ENCODE results near the gene PCDH12. TPM values are rescaled to one million over a fixed set of nuclear protein-coding genes. Genes with fewer than 3 reads are reported as not detected.
A peak's percentile ranks its signal among the peaks of the same experiment; 100 is the strongest.

Gene PCDH12
- total and polyA plus RNA-seq, 2 donors (not counting 3 experiments of a cell fraction or from before 2014, with no cell fraction given): 6.2 to 20.4 TPM

GRCh38 chr5:141958546-141959172 lies 657 bp upstream of the PCDH12 start:
- DNase-seq (ENCODE audit: low read depth, low spot score): peak; percentile 58
- TF ChIP-seq POLR2A (IDR thresholded peaks at IDR 0.05; ENCODE audit: low read depth, low read length): peak; percentile 15
- no peak for TF ChIP-seq MAX (IDR thresholded peaks at IDR 0.05; ENCODE audit: insufficient read depth, insufficient read length)
- CTCF ChIA-PET: interaction anchor here (0.9 to 9.7 kb wide), 13 partner anchors 10 to 294 kb away, joined by 3 to 303 read pairs (median 5); partner anchors contain the start of genes DELE1, PCDH1 and RNF14

GRCh38 chr5:141957367-141957996 lies 520 bp downstream of the PCDH12 start:
- no peaks in the 10 kb centered on the region for H3K79me2 ChIP-seq (ENCODE audit: control insufficient read depth, insufficient read depth, low read length)
- no peak overlapping the region for H3K9ac ChIP-seq (replicated peaks; ENCODE audit: extremely low read depth, insufficient read depth, low read length)
- ChIA-PET POLR2A (interaction anchor here (0.6 to 1.3 kb wide), 2 partner anchors 10 to 13 kb away, joined by 3 to 4 read pairs; no protein-coding TSS in a partner anchor), CTCF (interaction anchor here (0.9 to 9.7 kb wide), 11 partner anchors 11 to 293 kb away, joined by 3 to 303 read pairs (median 5); partner anchors contain the start of genes DELE1, PCDH1 and RNF14)
- intact Hi-C loops (cut with micrococcal nuclease) (loop anchor here (5.0 kb wide), 1 partner anchor 140 kb away; no protein-coding TSS in a partner anchor), dilution Hi-C loops (cut with MboI; ENCODE audit: extremely low pct_ligation_motif_present, low sequenced_read_pairs) (no loop called here)
- H3K9me1 ChIP-seq (replicated peaks; ENCODE audit: control insufficient read depth, extremely low read depth, insufficient read depth, low read length): no peaks in the 10 kb centered on the region
- H3K9me3 ChIP-seq (replicated peaks; ENCODE audit: control insufficient read depth, insufficient read depth, low read length): no peaks in the 10 kb centered on the region
- H3K4me2 ChIP-seq (ENCODE audit: insufficient read depth, low read length): peak overlapping the region; percentile 65
- DNase-seq (ENCODE audit: low read depth, low spot score) (no peak), FAIRE-seq (no peak)
- H3K27me3 ChIP-seq (ENCODE audit: control insufficient read depth in 2 of 2, insufficient read depth in 2 of 2, low read length in 2 of 2): no peaks in the 10 kb centered on the region
- TF ChIP-seq MAX (IDR thresholded peaks at IDR 0.05; ENCODE audit: insufficient read depth, insufficient read length): no peak
- TF ChIP-seq GATA2 (IDR thresholded peaks at IDR 0.05; ENCODE audit: insufficient read depth, insufficient read length, low read depth, low read length): no peak
- no peak for TF ChIP-seq POLR2AphosphoS5 (IDR thresholded peaks at IDR 0.05; ENCODE audit: insufficient read depth, low read depth, low read length)
- TF ChIP-seq CTCF (IDR thresholded peaks at IDR 0.05; ENCODE audit: extremely low read depth in 1 of 2, insufficient read depth in 1 of 2, low read depth in 1 of 2, low read length in 2 of 2): no peak
- no peak for TF ChIP-seq FOS (IDR thresholded peaks at IDR 0.05; ENCODE audit: borderline replicate concordance, insufficient read depth, low read length)
- TF ChIP-seq JUN (IDR thresholded peaks at IDR 0.05; ENCODE audit: borderline replicate concordance, insufficient read depth, insufficient read length, low read depth): no peak
- peak overlapping the region; percentile 61 for H2AFZ ChIP-seq (ENCODE audit: low read depth, low read length)
- TSS peak; percentile 46 for BruUV-seq (replicated peaks)
- peak overlapping the region; percentile 73 for H3K27ac ChIP-seq (ENCODE audit: insufficient read depth, low read depth, low read length)
- no peak overlapping the region for H3K4me3 ChIP-seq (replicated peaks in 1 of 3; ENCODE audit: insufficient read depth in 1 of 3, low read depth in 1 of 3, low read length in 3 of 3)
- H3K4me1 ChIP-seq (ENCODE audit: control insufficient read depth, extremely low read depth, insufficient read depth, low read length): peaks cover 49% of the 10 kb centered on the region
- H4K20me1 ChIP-seq (replicated peaks; ENCODE audit: control insufficient read depth, extremely low read depth, insufficient read depth, low read length): no peaks in the 10 kb centered on the region
- no peaks in the 10 kb centered on the region for H3K36me3 ChIP-seq (ENCODE audit: control insufficient read depth in 2 of 2, extremely low read depth in 1 of 2, insufficient read depth in 2 of 2, low read length in 2 of 2)

More at GRCh38 chr5:141958546-141959172, 657 bp upstream of the PCDH12 start:
- Histone ChIP-seq H4K20me1 (replicated peaks; ENCODE audit: control insufficient read depth, extremely low read depth, insufficient read depth, low read length) (no peaks in the 10 kb centered on the region), H3K9me3 (replicated peaks; ENCODE audit: control insufficient read depth, insufficient read depth, low read length) (no peaks in the 10 kb centered on the region), H3K36me3 (ENCODE audit: control insufficient read depth in 2 of 2, extremely low read depth in 1 of 2, insufficient read depth in 2 of 2, low read length in 2 of 2) (no peaks in the 10 kb centered on the region), H3K4me3 (replicated peaks in 1 of 3; ENCODE audit: insufficient read depth in 1 of 3, low read depth in 1 of 3, low read length in 3 of 3) (peak overlapping the region in 1 of 3 experiments; percentile 5), H3K4me2 (ENCODE audit: insufficient read depth, low read length) (peak overlapping the region; percentile 65), H3K4me1 (ENCODE audit: control insufficient read depth, extremely low read depth, insufficient read depth, low read length) (peaks cover 37% of the 10 kb centered on the region), H2AFZ (ENCODE audit: low read depth, low read length) (peak overlapping the region; percentile 61), H3K27ac (ENCODE audit: insufficient read depth, low read depth, low read length) (peak overlapping the region; percentile 73), H3K79me2 (ENCODE audit: control insufficient read depth, insufficient read depth, low read length) (no peaks in the 10 kb centered on the region), H3K9me1 (replicated peaks; ENCODE audit: control insufficient read depth, extremely low read depth, insufficient read depth, low read length) (no peaks in the 10 kb centered on the region), H3K27me3 (ENCODE audit: control insufficient read depth in 2 of 2, insufficient read depth in 2 of 2, low read length in 2 of 2) (no peaks in the 10 kb centered on the region), H3K9ac (replicated peaks; ENCODE audit: extremely low read depth, insufficient read depth, low read length) (peak overlapping the region; percentile 42)
- BruUV-seq (replicated peaks): TSS peak; percentile 84
- POLR2A ChIA-PET: interaction anchor here (0.6 kb wide), 3 partner anchors 15 to 336 kb away, joined by 3 to 6 read pairs (median 3); no protein-coding TSS in a partner anchor
- dilution Hi-C loops (cut with MboI; ENCODE audit: extremely low pct_ligation_motif_present, low sequenced_read_pairs) (no loop called here), intact Hi-C loops (cut with micrococcal nuclease) (loop anchor here (1.0 to 5.0 kb wide), 3 partner anchors 17 to 141 kb away; partner anchors contain the start of gene DELE1)
- no peak for FAIRE-seq
